G401 (cell line): ENCODE results near the gene TAS2R31. TPM values are rescaled to one million over a fixed set of nuclear protein-coding genes. Genes with fewer than 3 reads are reported as not detected.

Experiments
- DNase-seq: peaks from one replicate; pipeline ENCODE4 v3.0.0-alpha.2; 2015; ENCODE audit warnings: low spot score
- in situ Hi-C: cut with HindIII; loops from 2 replicates; pipeline ENCODE4 v1.10.0; 2016; ENCODE audit warnings: low sequenced_read_pairs, mixed read lengths
- total RNA-seq: library from RNA; depleted of rRNA; stranded (reverse); fragments of >200 nt; shearing (Covaris generic); gene quantifications from 2 replicates; pipeline ENCODE4 v1.2.3, GENCODE V29; 2014; rRNA removed

Gene TAS2R31
- total RNA-seq, 1 experiment from 2014 or later: 0.14 TPM

GRCh38 chr12:11015775-11016430 lies 15.3 kb downstream of the TAS2R31 start:
- in situ Hi-C loops: no loop called here
- DNase-seq: no peak

- in situ Hi-C loops: no loop called here
- no peak for DNase-seq
Observed at GRCh38 chr12:11014234-11014633, 17.0 kb downstream of the TAS2R31 start.

- in situ Hi-C loops: no loop called here
- DNase-seq: no peak
Observed at GRCh38 chr12:11007608-11008007, 23.6 kb downstream of the TAS2R31 start.

GRCh38 chr12:10998204-10998603 lies 33.0 kb downstream of the TAS2R31 start, which contains the start of gene TAS2R20:
Gene TAS2R20 (minus strand): TSS chr12:10998304. CDS start chr12:10997875, 429 bp downstream.
- in situ Hi-C loops: no loop called here
- no peak for DNase-seq

GRCh38 chr12:10994307-10994706 lies 36.9 kb downstream of the TAS2R31 start:
- in situ Hi-C loops: no loop called here
- no peak for DNase-seq

- in situ Hi-C loops: no loop called here
- DNase-seq: no peak
Observed at GRCh38 chr12:10989107-10989506, 42.1 kb downstream of the TAS2R31 start.

- in situ Hi-C loops: no loop called here
Observed at GRCh38 chr12:10986812-10987211, 44.4 kb downstream of the TAS2R31 start, which contains the start of gene TAS2R50. Gene TAS2R50 (minus strand): TSS chr12:10986912. CDS start chr12:10986860, 52 bp downstream.

GRCh38 chr12:10982244-10982643 lies 49.0 kb downstream of the TAS2R31 start:
- in situ Hi-C loops: no loop called here
- DNase-seq: no peak

More at GRCh38 chr12:10986812-10987211, 44.4 kb downstream of the TAS2R31 start, which contains the start of gene TAS2R50:
- DNase-seq: no peak

Other genes starting within 250 kb of the TAS2R31 start
- not detected in 2 replicates for gene TAS2R7, start 228.8 kb downstream of the TAS2R31 start, total RNA-seq
- gene TAS2R8, start 224.1 kb downstream of the TAS2R31 start, total RNA-seq: 1.6 TPM in 1 of 2 replicates, not detected in the other
- gene TAS2R9, start 221.2 kb downstream of the TAS2R31 start, total RNA-seq: not detected in 2 replicates
- gene TAS2R10, start 205.0 kb downstream of the TAS2R31 start, total RNA-seq: 0.37 TPM in 1 of 2 replicates, not detected in the other
- gene PRR4, start 181.9 kb downstream of the TAS2R31 start, total RNA-seq: 9.2 TPM in 1 of 2 replicates, not detected in the other
- gene PRH1, start 147.2 kb downstream of the TAS2R31 start, total RNA-seq: 1.8 and 4.1 TPM in 2 replicates
- gene TAS2R13, start 121.8 kb downstream of the TAS2R31 start, total RNA-seq: not detected in 2 replicates
- gene PRH2, start 102.2 kb downstream of the TAS2R31 start, total RNA-seq: not detected in 2 replicates
- 0.12 and 3.0 TPM in 2 replicates for gene TAS2R14, start 92.1 kb downstream of the TAS2R31 start, total RNA-seq
- not detected in 2 replicates for gene TAS2R50, start 44.5 kb downstream of the TAS2R31 start, total RNA-seq
- 0.12 and 0.61 TPM in 2 replicates for gene TAS2R20, start 33.1 kb downstream of the TAS2R31 start, total RNA-seq
- gene TAS2R19, start 8.8 kb downstream of the TAS2R31 start, total RNA-seq: not detected in 2 replicates
- not detected in 2 replicates for gene TAS2R46, start 30.9 kb upstream of the TAS2R31 start, total RNA-seq
- 0.71 TPM in 1 of 2 replicates, not detected in the other for gene TAS2R43, start 60.9 kb upstream of the TAS2R31 start, total RNA-seq
- gene TAS2R30, start 103.2 kb upstream of the TAS2R31 start, total RNA-seq: 0.07 and 0.68 TPM in 2 replicates
- 10.3 and 11.4 TPM in 2 replicates for gene SMIM10L1, start 139.8 kb upstream of the TAS2R31 start, total RNA-seq
- not detected in 2 replicates for gene TAS2R42, start 155.5 kb upstream of the TAS2R31 start, total RNA-seq
- not detected in 2 replicates for gene PRB3, start 238.3 kb upstream of the TAS2R31 start, total RNA-seq